HCT116 (cell line): Measurements from ENCODE around the gene PRKAG2. TPM values are rescaled to one million over a fixed set of nuclear protein-coding genes. Genes with fewer than 3 reads are reported as not detected.

ENCODE experiments used
- ATAC-seq: fragments of 200-7000 bp; cut with Tn5 transposase; 2 replicates; pipeline ENCODE4 v1.9.1; 2020; ENCODE audit warnings: mild to moderate bottlenecking, moderate library complexity
- BruUV-seq: library from RNA; stranded (reverse); fragments of 400-500 nt; replicated peaks from 2 replicates; lab custom pipeline; 2021; lab: Mats Ljungman, UMichigan
- CTCF ChIA-PET: fragments of 300-600 bp; sonication (Branson Sonifier 250); formaldehyde crosslinking; loops from one replicate; lab custom pipeline; 2021; ENCODE audit warnings: antibody characterized with exemption; lab: Charles Lee
- POLR2A ChIA-PET: fragments of 300-600, 350-600 bp; sonication (Branson Sonifier 250); formaldehyde crosslinking; loops from one replicate; lab custom pipeline; 2021; ENCODE audit warnings: antibody characterized with exemption; lab: Charles Lee
- RAD21 ChIA-PET, 2 experiments: fragments of 300-600 bp; sonication (Branson Sonifier 250); formaldehyde crosslinking; loops; one replicate each; lab custom pipeline; 2023; ENCODE audit warnings: low total read pairs in 2 of 2; ENCODE audit not compliant: uncharacterized antibody in 2 of 2, unreplicated experiment in 2 of 2, low non-redundant PET in 1 of 2; lab: Charles Lee
- DNase-seq: peaks from one replicate; pipeline ENCODE4 v3.0.0-alpha.2; 2010; ENCODE audit warnings: low read depth, low spot score
- H2AFZ ChIP-seq: fragments of 200-600 bp; shearing (Covaris generic), sonication (generic); 2 replicates; pipeline ENCODE4 v1.6.1; 2017; ENCODE audit warnings: low read depth, mixed run types, mixed read lengths, antibody characterized with exemption, low read length; ENCODE audit not compliant: poor library complexity, severe bottlenecking
- H3K27ac ChIP-seq: 2 replicates; pipeline ENCODE4 v1.5.1; 2012; ENCODE audit warnings: low read depth, low read length
- H3K27me3 ChIP-seq: fragments of 200-600 bp; sonication (generic); 2 replicates; pipeline ENCODE4 v1.6.1; 2016; ENCODE audit warnings: mixed run types, low read length, mixed read lengths; ENCODE audit not compliant: insufficient read depth
- H3K36me3 ChIP-seq, 2 experiments: fragments of 200-500 bp in 1 of 2; fragments of 200-600 bp in 1 of 2; sonication (Bioruptor generic) in 1 of 2; sonication (generic) in 1 of 2; 2 replicates each; pipeline versions ENCODE4 v1.5.1 to v1.6.1; 2014 to 2016; ENCODE audit warnings: low read length in 2 of 2, inconsistent platforms in 1 of 2, mixed read lengths in 1 of 2, mixed run types in 1 of 2; ENCODE audit not compliant: insufficient read depth in 2 of 2, control insufficient read depth in 1 of 2
- H3K4me1 ChIP-seq, 2 experiments: fragments of 200-600 bp in 1 of 2; sonication (generic) in 1 of 2; 2 replicates each; pipeline versions ENCODE4 v1.5.1 to v1.6.1; 2012 to 2017; ENCODE audit warnings: low read length in 2 of 2, inconsistent platforms in 1 of 2, mild to moderate bottlenecking in 1 of 2, mixed read lengths in 1 of 2, mixed run types in 1 of 2, moderate library complexity in 1 of 2; ENCODE audit not compliant: insufficient read depth in 2 of 2, control insufficient read depth in 1 of 2
- H3K4me2 ChIP-seq: fragments of 200-600 bp; sonication (generic); 2 replicates; pipeline ENCODE4 v1.6.1; 2017; ENCODE audit warnings: mixed run types, low read length, mixed read lengths
- H3K4me3 ChIP-seq, 2 experiments: fragments of 200-600 bp in 1 of 2; sonication (generic) in 1 of 2; replicated peaks in 1 of 2; 2 replicates each; pipeline ENCODE4 v1.5.1; 2011 to 2016; ENCODE audit warnings: low read length in 2 of 2, control low read depth in 1 of 2, low read depth in 1 of 2, mild to moderate bottlenecking in 1 of 2, mixed read lengths in 1 of 2, mixed run types in 1 of 2
- H3K79me2 ChIP-seq: fragments of 200-600 bp; sonication (generic); 2 replicates; pipeline ENCODE4 v1.6.1; 2017; ENCODE audit warnings: mild to moderate bottlenecking, mixed run types, low read length, moderate library complexity, mixed read lengths; ENCODE audit not compliant: insufficient read depth
- H3K9ac ChIP-seq: fragments of 200-600 bp; sonication (generic); 2 replicates; pipeline ENCODE4 v1.6.1; 2016; ENCODE audit warnings: low read length, mixed read lengths
- H3K9me2 ChIP-seq: fragments of 200-600 bp; sonication (generic), shearing (Covaris generic); 2 replicates; pipeline ENCODE4 v1.6.1; 2017; ENCODE audit warnings: mixed run types, mild to moderate bottlenecking, moderate library complexity; ENCODE audit not compliant: insufficient read depth
- H3K9me3 ChIP-seq, 2 experiments: fragments of 200-500 bp in 1 of 2; fragments of 200-600 bp in 1 of 2; sonication (Bioruptor generic) in 1 of 2; sonication (generic) in 1 of 2; 2 replicates each; pipeline ENCODE4 v1.6.1; 2014 to 2017; ENCODE audit warnings: low read length in 2 of 2, mixed read lengths in 2 of 2, inconsistent platforms in 1 of 2, low read depth in 1 of 2, mild to moderate bottlenecking in 1 of 2, mixed run types in 1 of 2, moderate library complexity in 1 of 2; ENCODE audit not compliant: control insufficient read depth in 1 of 2, insufficient read depth in 1 of 2
- H4K20me1 ChIP-seq: fragments of 200-600 bp; sonication (generic), shearing (Covaris generic); 2 replicates; pipeline ENCODE4 v1.6.1; 2017; ENCODE audit warnings: mixed run types, mild to moderate bottlenecking, moderate library complexity; ENCODE audit not compliant: insufficient read depth
- ATF3 ChIP-seq: IDR thresholded peaks from 2 replicates; pipeline ENCODE4 v1.6.1; 2012
- CBX3 ChIP-seq: IDR thresholded peaks from 2 replicates; pipeline ENCODE4 v1.6.1; 2012; ENCODE audit warnings: low read depth
- ELF1 ChIP-seq: IDR thresholded peaks from 2 replicates; pipeline ENCODE4 v1.6.1; 2012; ENCODE audit warnings: low read depth, borderline replicate concordance
- EZH2 ChIP-seq: fragments of 200-600 bp; sonication (generic); IDR thresholded peaks from 2 replicates; pipeline ENCODE4 v1.6.1; 2017; ENCODE audit warnings: antibody characterized with exemption, mixed run types
- EZH2phosphoT487 ChIP-seq: fragments of 200-600 bp; IDR thresholded peaks from 2 replicates; pipeline ENCODE4 v1.6.1; 2018; ENCODE audit warnings: antibody characterized with exemption, borderline replicate concordance
- JUND ChIP-seq: IDR thresholded peaks from 2 replicates; pipeline ENCODE4 v1.6.1; 2012
- POLR2A ChIP-seq: IDR thresholded peaks from 2 replicates; pipeline ENCODE4 v1.7.0; 2011; ENCODE audit warnings: borderline replicate concordance; ENCODE audit not compliant: insufficient read depth, insufficient read length; ENCODE audit errors: extremely low read depth
- POLR2AphosphoS5 ChIP-seq: IDR thresholded peaks from 2 replicates; pipeline ENCODE4 v1.6.1; 2011; ENCODE audit warnings: mild to moderate bottlenecking, low read depth, low read length, moderate library complexity
- REST ChIP-seq: IDR thresholded peaks from 2 replicates; pipeline ENCODE4 v1.6.1; 2012; ENCODE audit warnings: low read depth
- SIN3A ChIP-seq: IDR thresholded peaks from 2 replicates; pipeline ENCODE4 v1.6.1; 2012; ENCODE audit warnings: low read depth
- SP1 ChIP-seq: IDR thresholded peaks from 2 replicates; pipeline ENCODE4 v1.6.1; 2012; ENCODE audit warnings: low read depth
- TCF7L2 ChIP-seq: IDR thresholded peaks from 2 replicates; pipeline ENCODE4 v1.7.0; 2011; ENCODE audit warnings: borderline replicate concordance, inconsistent platforms; ENCODE audit not compliant: insufficient read depth, insufficient read length; ENCODE audit errors: extremely low read depth
- YY1 ChIP-seq: IDR thresholded peaks from 2 replicates; pipeline ENCODE4 v1.6.1; 2011; ENCODE audit warnings: low read length, low read depth, moderate library complexity, mild to moderate bottlenecking; ENCODE audit not compliant: insufficient replicate concordance; ENCODE audit errors: extremely low read depth
- ZNF274 ChIP-seq: fragments of 200-500 bp; sonication (Bioruptor generic); IDR thresholded peaks from 2 replicates; pipeline ENCODE4 v1.6.1; 2014; ENCODE audit warnings: mild to moderate bottlenecking, low read depth, low read length, inconsistent platforms
- intact Hi-C: fragments of 100-400 bp; cut with micrococcal nuclease; formaldehyde crosslinking; loops from 2 replicates; pipeline ENCODE4 v1.10.0; 2022
- total RNA-seq: library from RNA; stranded (reverse); gene quantifications from one replicate; pipeline ENCODE4 v1.2.1, GENCODE V29; 2021; ENCODE audit not compliant: unreplicated experiment

PRKAG2 gene
- total RNA-seq, 1 experiment from 2014 or later: 23.6 TPM

- Histone ChIP-seq H3K4me1 (no peaks in the 10 kb centered on the region), H3K4me3 (no peak overlapping the region), H3K9ac (no peak overlapping the region)
- intact Hi-C loops: no loop called here
- POLR2A ChIA-PET: no interaction called here
- TF ChIP-seq TCF7L2 (no peak), EZH2phosphoT487 (no peak), POLR2A (no peak)
- TF ChIP-seq, all 23 proteins: peak for 0
- H4K20me1 ChIP-seq: no peaks in the 10 kb centered on the region
- no peaks in the 10 kb centered on the region for H3K9me3 ChIP-seq
- no peaks in the 10 kb centered on the region for H3K27me3 ChIP-seq
- no TSS peak for BruUV-seq
- ChIA-PET RAD21 (no interaction called here), CTCF (no interaction called here)
- no peaks in the 10 kb centered on the region for H3K79me2 ChIP-seq
- DNase-seq: no peak
- H2AFZ ChIP-seq: no peak overlapping the region
- H3K9me2 ChIP-seq: no peaks in the 10 kb centered on the region
- H3K4me2 ChIP-seq: no peak overlapping the region
- no peak overlapping the region for H3K27ac ChIP-seq
- no peaks in the 10 kb centered on the region for H3K36me3 ChIP-seq
- ATAC-seq: no peak
Measured at GRCh38 chr7:151821226-151821625, 55.7 kb downstream of the PRKAG2 start.

GRCh38 chr7:151820491-151821105, 56.3 kb downstream of the PRKAG2 start:
- POLR2A ChIA-PET: no interaction called here
- BruUV-seq: no TSS peak
- no peak overlapping the region for H2AFZ ChIP-seq
- no peak overlapping the region for H3K9ac ChIP-seq
- intact Hi-C loops: no loop called here
- no peaks in the 10 kb centered on the region for H3K9me2 ChIP-seq
- H3K27me3 ChIP-seq: no peaks in the 10 kb centered on the region
- CTCF ChIA-PET: no interaction called here
- RAD21 ChIA-PET: no interaction called here
- no peak overlapping the region for H3K27ac ChIP-seq
- no peaks in the 10 kb centered on the region for H3K79me2 ChIP-seq
- H4K20me1 ChIP-seq: no peaks in the 10 kb centered on the region
- H3K4me1 ChIP-seq: no peaks in the 10 kb centered on the region
- no peaks in the 10 kb centered on the region for H3K36me3 ChIP-seq
- ATAC-seq (no peak), DNase-seq (no peak)
- no peaks in the 10 kb centered on the region for H3K9me3 ChIP-seq
- no peak overlapping the region for H3K4me2 ChIP-seq
- no peak overlapping the region for H3K4me3 ChIP-seq
- TF ChIP-seq SP1: no peak
- TF ChIP-seq TCF7L2: no peak
- no peak for TF ChIP-seq EZH2phosphoT487
- no peak for TF ChIP-seq YY1
- TF ChIP-seq SIN3A: no peak
- no peak for TF ChIP-seq ZNF274
- no peak for TF ChIP-seq JUND
- TF ChIP-seq POLR2A: no peak
- no peak for TF ChIP-seq REST
- no peak for TF ChIP-seq ELF1
- no peak for TF ChIP-seq EZH2
- no peak for TF ChIP-seq CBX3
- TF ChIP-seq ATF3: no peak
- no peak for TF ChIP-seq POLR2AphosphoS5
